ENCODE results near the gene METRNL.
A peak's percentile ranks its signal among the peaks of the same experiment; 100 is the strongest.

Gene METRNL

GRCh38 chr17:83079766-83080578 is 563 bp downstream of the METRNL start:
- Mint-ChIP-seq H3K36me3 (no peaks in the 10 kb centered on the region), H3K9me3 (ENCODE audit: low read depth) (no peaks in the 10 kb centered on the region), H3K27me3 (no peaks in the 10 kb centered on the region), H3K4me1 (ENCODE audit: low read depth) (peaks cover 24% of the 10 kb centered on the region), H3K4me3 (no peak overlapping the region), H3K27ac (no peak overlapping the region)

DNA sequence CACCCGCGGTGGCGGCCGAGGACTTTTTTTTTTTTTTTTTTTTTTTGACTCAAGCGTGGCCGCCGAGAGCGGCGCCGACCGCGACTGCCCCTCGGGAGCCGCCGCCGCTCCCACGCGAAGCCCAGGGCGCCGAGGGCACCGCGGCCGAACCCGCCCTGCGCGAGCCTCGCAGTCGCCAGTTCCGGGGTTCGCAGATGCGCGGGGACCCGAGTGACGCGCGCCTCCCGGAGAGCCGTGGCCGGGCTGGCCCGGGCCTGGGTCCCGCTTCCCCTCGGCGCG is 1.1 kb downstream of the METRNL start:
- Mint-ChIP-seq H3K36me3 (no peaks in the 10 kb centered on the region), H3K9me3 (ENCODE audit: low read depth) (no peaks in the 10 kb centered on the region), H3K4me1 (ENCODE audit: low read depth) (peaks cover 24% of the 10 kb centered on the region), H3K27me3 (no peaks in the 10 kb centered on the region), H3K27ac (no peak overlapping the region), H3K4me3 (no peak overlapping the region)

- Mint-ChIP-seq H3K27ac (no peak overlapping the region), H3K9me3 (ENCODE audit: low read depth) (no peaks in the 10 kb centered on the region), H3K4me1 (ENCODE audit: low read depth) (peaks cover 24% of the 10 kb centered on the region), H3K36me3 (no peaks in the 10 kb centered on the region), H3K4me3 (peak overlapping the region; percentile 76), H3K27me3 (no peaks in the 10 kb centered on the region)
Observed at GRCh38 chr17:83080858-83081683, 1.7 kb downstream of the METRNL start.

DNA sequence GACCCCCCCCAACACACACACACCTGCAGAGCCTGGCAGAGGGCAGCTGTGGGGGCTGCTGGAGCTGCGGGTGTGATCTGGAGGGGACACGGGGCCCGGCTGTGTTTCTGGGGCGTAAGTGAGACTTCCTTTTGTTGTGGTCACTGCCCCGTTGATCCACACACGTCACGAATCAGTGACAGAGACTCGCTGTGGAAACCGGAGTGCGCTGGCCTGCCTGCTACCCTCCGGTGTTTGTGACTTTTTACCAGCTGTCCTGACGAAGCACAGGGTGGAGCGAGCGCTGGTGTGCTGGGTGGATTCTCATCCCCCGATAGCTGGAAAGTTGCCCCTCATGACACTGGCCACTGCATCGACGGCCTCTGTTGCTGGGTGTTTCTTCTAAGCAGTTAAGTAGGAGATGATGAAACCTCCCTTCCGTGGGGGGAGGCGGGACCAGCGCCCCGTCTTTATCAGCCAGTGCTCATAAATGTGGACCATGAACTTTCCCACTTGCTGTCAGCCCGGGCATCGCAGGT is 2.3 kb downstream of the METRNL start:
- H3K27ac Mint-ChIP-seq, result no peak overlapping the region
- H3K27me3 Mint-ChIP-seq, result no peaks in the 10 kb centered on the region
- no peaks in the 10 kb centered on the region for H3K36me3 Mint-ChIP-seq

DNA sequence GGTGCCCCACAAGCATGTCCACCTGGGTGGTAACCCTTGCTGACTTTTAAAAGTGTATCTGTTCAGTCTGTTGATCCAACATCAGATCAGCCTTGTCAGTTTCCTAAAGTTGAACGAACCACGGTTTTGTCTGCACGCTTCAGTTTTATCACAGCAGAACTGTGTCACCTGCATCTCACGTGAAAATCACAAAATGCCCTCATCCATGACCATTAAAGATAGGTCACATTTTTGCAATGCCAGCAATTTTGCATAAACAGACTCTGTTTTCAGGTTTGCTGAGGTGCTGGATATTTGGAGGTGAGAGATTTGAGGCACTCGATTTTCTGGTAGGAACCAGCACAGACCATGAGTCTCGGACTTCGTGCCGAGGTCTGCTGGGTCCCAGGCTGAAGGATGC is 3.0 kb downstream of the METRNL start:
- no peaks in the 10 kb centered on the region for H3K36me3 Mint-ChIP-seq
- no peak overlapping the region for H3K27ac Mint-ChIP-seq
- H3K9me3 Mint-ChIP-seq (ENCODE audit: low read depth), result no peaks in the 10 kb centered on the region
- peaks cover 24% of the 10 kb centered on the region for H3K4me1 Mint-ChIP-seq (ENCODE audit: low read depth)
- peak overlapping the region; percentile 76 for H3K4me3 Mint-ChIP-seq
- no peaks in the 10 kb centered on the region for H3K27me3 Mint-ChIP-seq

More for the DNA sequence above, 2.3 kb downstream of the METRNL start:
- no peaks in the 10 kb centered on the region for H3K9me3 Mint-ChIP-seq (ENCODE audit: low read depth)
- H3K4me3 Mint-ChIP-seq, result peak overlapping the region; percentile 76
- peaks cover 24% of the 10 kb centered on the region for H3K4me1 Mint-ChIP-seq (ENCODE audit: low read depth)

GRCh38 chr17:83082909-83083367 is 3.5 kb downstream of the METRNL start:
- peak overlapping the region; percentile 76 for H3K4me3 Mint-ChIP-seq
- H3K4me1 Mint-ChIP-seq (ENCODE audit: low read depth), result peaks cover 24% of the 10 kb centered on the region
- no peaks in the 10 kb centered on the region for H3K36me3 Mint-ChIP-seq
- H3K9me3 Mint-ChIP-seq (ENCODE audit: low read depth), result no peaks in the 10 kb centered on the region
- peak overlapping the region; percentile 29 for H3K27ac Mint-ChIP-seq
- no peaks in the 10 kb centered on the region for H3K27me3 Mint-ChIP-seq

DNA sequence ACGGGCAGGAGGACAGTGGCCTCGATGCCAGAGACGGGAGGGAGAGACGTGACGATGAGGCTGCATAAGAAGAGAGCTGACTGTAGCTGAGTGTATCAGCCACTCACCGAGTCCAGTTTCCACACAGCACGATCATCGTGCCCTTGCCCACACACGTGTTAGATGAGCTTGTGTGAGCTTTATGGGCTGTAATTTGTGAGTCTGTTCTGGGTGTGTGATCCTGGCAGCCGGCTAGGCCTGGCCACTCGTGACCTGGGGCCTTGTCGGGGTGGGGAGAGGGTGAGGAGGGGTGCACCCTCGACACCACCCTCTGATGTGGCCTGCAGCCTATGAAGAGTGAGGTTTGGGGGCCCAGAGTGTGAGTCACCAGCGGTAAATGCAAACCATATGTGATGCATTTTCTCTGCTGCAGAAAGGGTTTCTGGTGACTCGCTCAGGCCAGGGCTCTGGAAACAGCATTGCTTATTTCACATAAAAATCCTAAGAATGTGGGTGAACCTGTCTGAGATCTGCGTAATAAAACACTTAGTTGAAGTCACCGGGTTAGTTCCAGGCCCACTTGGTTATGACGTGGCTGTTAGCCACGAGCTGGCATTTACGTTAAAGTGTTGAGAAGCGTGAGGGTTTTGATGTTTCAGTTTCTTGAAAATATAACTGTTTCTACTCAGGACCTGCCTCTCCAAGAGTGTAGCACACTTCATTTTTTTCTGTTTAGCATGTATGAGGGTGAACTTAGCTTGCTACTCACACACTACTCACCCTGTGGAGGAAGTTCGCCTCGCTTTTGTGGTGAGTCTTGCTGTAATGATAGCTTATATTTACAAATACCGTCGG is 4.2 kb downstream of the METRNL start:
- Mint-ChIP-seq H3K4me3 (peak overlapping the region; percentile 76), H3K9me3 (ENCODE audit: low read depth) (no peaks in the 10 kb centered on the region), H3K4me1 (ENCODE audit: low read depth) (peaks cover 24% of the 10 kb centered on the region), H3K27me3 (no peaks in the 10 kb centered on the region), H3K27ac (peak overlapping the region; percentile 81), H3K36me3 (no peaks in the 10 kb centered on the region)

- Mint-ChIP-seq H3K27me3 (no peaks in the 10 kb centered on the region), H3K36me3 (no peaks in the 10 kb centered on the region), H3K9me3 (ENCODE audit: low read depth) (no peaks in the 10 kb centered on the region), H3K27ac (peak overlapping the region; percentile 29), H3K4me3 (peak overlapping the region; percentile 45), H3K4me1 (ENCODE audit: low read depth) (peaks cover 24% of the 10 kb centered on the region)
Observed at GRCh38 chr17:83084214-83084613, 4.8 kb downstream of the METRNL start.

- Mint-ChIP-seq H3K36me3 (no peaks in the 10 kb centered on the region), H3K4me3 (no peak overlapping the region), H3K9me3 (ENCODE audit: low read depth) (no peaks in the 10 kb centered on the region), H3K27me3 (no peaks in the 10 kb centered on the region), H3K27ac (no peak overlapping the region), H3K4me1 (ENCODE audit: low read depth) (peaks cover 24% of the 10 kb centered on the region)
Observed at GRCh38 chr17:83084621-83085056, 5.2 kb downstream of the METRNL start.

- no peaks in the 10 kb centered on the region for H3K27me3 Mint-ChIP-seq
Observed at GRCh38 chr17:83085103-83085502, 5.7 kb downstream of the METRNL start.

GRCh38 chr17:83085526-83086198 is 6.3 kb downstream of the METRNL start:
- Mint-ChIP-seq H3K4me3 (no peak overlapping the region), H3K27ac (no peak overlapping the region), H3K9me3 (ENCODE audit: low read depth) (no peaks in the 10 kb centered on the region), H3K4me1 (ENCODE audit: low read depth) (peaks cover 24% of the 10 kb centered on the region), H3K36me3 (no peaks in the 10 kb centered on the region), H3K27me3 (no peaks in the 10 kb centered on the region)

More at GRCh38 chr17:83085103-83085502, 5.7 kb downstream of the METRNL start:
- Mint-ChIP-seq H3K4me3 (no peak overlapping the region), H3K27ac (no peak overlapping the region), H3K9me3 (ENCODE audit: low read depth) (no peaks in the 10 kb centered on the region), H3K4me1 (ENCODE audit: low read depth) (peaks cover 24% of the 10 kb centered on the region), H3K36me3 (no peaks in the 10 kb centered on the region)

DNA sequence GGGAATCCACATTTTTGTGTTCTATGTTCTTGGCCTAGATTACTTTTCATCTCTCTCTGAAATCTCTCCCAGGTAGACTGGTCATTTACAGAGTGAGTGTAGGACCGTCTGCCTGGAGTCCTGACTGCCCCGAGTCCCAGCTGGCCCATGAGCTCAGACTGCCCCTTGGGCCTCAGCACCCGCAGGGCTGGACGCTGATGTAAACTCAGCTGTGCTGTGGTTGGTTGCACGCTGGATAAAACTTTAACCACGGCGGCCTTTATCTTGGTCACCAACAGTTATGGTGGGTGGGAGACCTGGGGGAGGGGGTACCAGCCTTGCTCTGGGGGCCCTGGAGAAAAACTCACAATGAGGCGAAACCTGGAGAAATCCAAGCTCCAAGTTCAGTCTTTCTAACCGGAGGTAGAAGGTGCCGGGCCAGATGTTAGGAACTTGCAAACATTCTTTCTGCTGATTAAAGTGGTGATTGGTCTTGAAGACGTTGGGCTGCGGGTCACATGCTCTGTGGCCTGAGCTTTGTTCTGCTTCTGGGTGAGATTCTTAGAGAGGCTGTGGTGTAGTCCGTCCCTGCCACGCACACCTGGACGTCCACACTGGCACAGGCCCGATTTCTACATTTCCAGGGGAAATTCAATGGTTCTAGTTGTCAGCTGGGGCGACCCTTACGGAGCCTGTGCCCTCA is 6.9 kb downstream of the METRNL start:
- H3K27me3 Mint-ChIP-seq, result no peaks in the 10 kb centered on the region
- H3K4me3 Mint-ChIP-seq, result no peak overlapping the region
- H3K9me3 Mint-ChIP-seq (ENCODE audit: low read depth), result no peaks in the 10 kb centered on the region
- no peak overlapping the region for H3K27ac Mint-ChIP-seq
- no peaks in the 10 kb centered on the region for H3K36me3 Mint-ChIP-seq
- peaks cover 24% of the 10 kb centered on the region for H3K4me1 Mint-ChIP-seq (ENCODE audit: low read depth)

- no peak overlapping the region for H3K27ac Mint-ChIP-seq
- H3K27me3 Mint-ChIP-seq, result no peaks in the 10 kb centered on the region
- no peaks in the 10 kb centered on the region for H3K36me3 Mint-ChIP-seq
- H3K9me3 Mint-ChIP-seq (ENCODE audit: low read depth), result no peaks in the 10 kb centered on the region
- peaks cover 20% of the 10 kb centered on the region for H3K4me1 Mint-ChIP-seq (ENCODE audit: low read depth)
- no peak overlapping the region for H3K4me3 Mint-ChIP-seq
Observed at GRCh38 chr17:83086907-83087787, 7.7 kb downstream of the METRNL start.

Measured in activated naive CD8-positive, alpha-beta T cell (primary cell).